T47D (cell line): ENCODE measurements around the gene PAGE2.
"Not testable (repeated sequence)": the region's sequence is repeated elsewhere in the genome, so short reads cannot be mapped to it uniquely, and the experiment has no call there.

Experiments
- DNase-seq, 2 experiments: peaks; one replicate each; pipeline versions ENCODE4 v3.0.0 to v3.0.0-alpha.2; 2011 to 2012; ENCODE audit warnings: low read depth in 1 of 2, low spot score in 1 of 2
- JUND ChIP-seq: IDR thresholded peaks from 2 replicates; pipeline ENCODE4 v1.6.1; 2012; ENCODE audit warnings: low read depth
- in situ Hi-C: cut with HindIII; loops from 2 replicates; pipeline ENCODE4 v1.10.0; 2016; ENCODE audit warnings: low sequenced_read_pairs, low pct_unique_long_range_greater_than_20kb

PAGE2 gene

GRCh38 chrX:55107262-55107661, 18.4 kb downstream of the PAGE2 start:
- in situ Hi-C loops, result no loop called here
- DNase-seq, result no peak
- no peak for TF ChIP-seq JUND

GRCh38 chrX:55107911-55108310, 19.1 kb downstream of the PAGE2 start:
- no peak for TF ChIP-seq JUND
- in situ Hi-C loops, result no loop called here
- DNase-seq, result no peak

GRCh38 chrX:55109306-55109705, 20.5 kb downstream of the PAGE2 start:
- DNase-seq, result peak in 1 of 2 experiments; percentile 5
- in situ Hi-C loops, result no loop called here
- no peak for TF ChIP-seq JUND

- no peak for TF ChIP-seq JUND
- DNase-seq, result no peak
- in situ Hi-C loops, result no loop called here
Measured at GRCh38 chrX:55111578-55112254, 22.9 kb downstream of the PAGE2 start.

GRCh38 chrX:55116589-55116988, 27.8 kb downstream of the PAGE2 start:
- in situ Hi-C loops, DNase-seq: not testable (repeated sequence)

GRCh38 chrX:55118574-55118973, 29.8 kb downstream of the PAGE2 start:
- TF ChIP-seq JUND, result no peak
- DNase-seq, result no peak
- in situ Hi-C loops, result no loop called here

GRCh38 chrX:55119271-55119670, 30.5 kb downstream of the PAGE2 start:
- no peak for DNase-seq
- no peak for TF ChIP-seq JUND
- in situ Hi-C loops, result no loop called here

GRCh38 chrX:55119712-55120111, 30.9 kb downstream of the PAGE2 start:
- TF ChIP-seq JUND, result no peak
- DNase-seq, result no peak
- in situ Hi-C loops, result no loop called here

GRCh38 chrX:55120761-55121358, 32.0 kb downstream of the PAGE2 start:
- in situ Hi-C loops, result no loop called here
- TF ChIP-seq JUND, result no peak
- DNase-seq, result no peak

GRCh38 chrX:55123900-55124299, 35.1 kb downstream of the PAGE2 start:
- in situ Hi-C loops, result no loop called here
- no peak for TF ChIP-seq JUND
- no peak for DNase-seq

- DNase-seq, result no peak
Measured at GRCh38 chrX:55127692-55128091, 38.9 kb downstream of the PAGE2 start.

GRCh38 chrX:55129361-55129760, 40.5 kb downstream of the PAGE2 start:
- TF ChIP-seq JUND, result no peak
- no peak for DNase-seq
- in situ Hi-C loops, result no loop called here

More at GRCh38 chrX:55127692-55128091, 38.9 kb downstream of the PAGE2 start:
- in situ Hi-C loops, result no loop called here
- no peak for TF ChIP-seq JUND

- in situ Hi-C loops, result no loop called here
- TF ChIP-seq JUND, result no peak
Measured at GRCh38 chrX:55130481-55130880, 41.7 kb downstream of the PAGE2 start.

GRCh38 chrX:55132416-55132815, 43.6 kb downstream of the PAGE2 start:
- no peak for TF ChIP-seq JUND
- no peak for DNase-seq
- in situ Hi-C loops, result no loop called here

More at GRCh38 chrX:55130481-55130880, 41.7 kb downstream of the PAGE2 start:
- no peak for DNase-seq
